GM23248 (cell line): Measurements from ENCODE around the gene FRY.

ENCODE experiments used
- EZH2 ChIP-seq: fragments of 200-600 bp; sonication (generic); IDR thresholded peaks from 2 replicates; pipeline ENCODE4 v1.6.1; 2018; ENCODE audit warnings: antibody characterized with exemption, mild to moderate bottlenecking; ENCODE audit not compliant: insufficient read depth, poor library complexity, severe bottlenecking
- EZH2phosphoT487 ChIP-seq: fragments of 200-600 bp; sonication (generic); IDR thresholded peaks from 2 replicates; pipeline ENCODE4 v1.6.1; 2018; ENCODE audit warnings: antibody characterized with exemption, moderate library complexity, mild to moderate bottlenecking, low read depth; ENCODE audit not compliant: insufficient read depth

DNA sequence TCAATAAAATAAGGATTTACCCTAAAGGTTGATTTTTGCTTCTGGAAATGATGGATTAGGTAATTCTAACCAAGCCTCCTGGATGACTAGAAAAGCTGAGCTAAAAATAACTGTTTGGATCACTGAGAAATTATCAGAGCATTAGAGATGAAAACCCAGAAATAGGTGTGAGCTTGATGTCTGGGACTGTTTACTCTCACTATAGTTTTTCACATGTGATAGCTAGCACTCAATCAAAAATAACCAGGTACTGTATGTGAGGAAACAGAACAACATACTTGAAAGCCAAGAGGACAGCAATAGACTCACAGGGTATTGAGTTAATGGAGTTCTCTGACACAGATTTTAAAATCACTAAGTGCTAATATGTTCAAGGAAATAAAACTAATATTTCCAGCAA, 274.1 kb downstream of the FRY start:
- TF ChIP-seq EZH2 (no peak), EZH2phosphoT487 (no peak)
